Activated CD8-positive, alpha-beta T cell treated with anti-CD3 and anti-CD28 coated beads for 36 hours (primary cell): ENCODE measurements around the gene UMPS. TPM values are rescaled to one million over a fixed set of nuclear protein-coding genes. Genes with fewer than 3 reads are reported as not detected.

Experiments
- ATAC-seq: fragments of 200-7000 bp; cut with Tn5 transposase; one replicate; pipeline ENCODE4 v1.10.0; 2021; ENCODE audit warnings: mild to moderate bottlenecking, moderate library complexity
- CTCF ChIA-PET: fragments of 350-600 bp; sonication (Branson Sonifier 250); formaldehyde crosslinking; loops from one replicate; lab custom pipeline; 2021; ENCODE audit warnings: antibody characterized with exemption; lab: Charles Lee
- POLR2A ChIA-PET: fragments of 350-600 bp; sonication (Branson Sonifier 250); formaldehyde crosslinking; loops from one replicate; lab custom pipeline; 2021; ENCODE audit warnings: antibody characterized with exemption; lab: Charles Lee
- DNase-seq: peaks from one replicate; pipeline ENCODE4 v3.0.0-alpha.2; 2020
- H3K27ac Mint-ChIP-seq: one replicate; pipeline ENCODE4 v1.8.0; 2021; ENCODE audit warnings: mild to moderate bottlenecking, mixed read lengths
- H3K27me3 Mint-ChIP-seq: one replicate; pipeline ENCODE4 v1.8.0; 2021; ENCODE audit warnings: mixed read lengths
- H3K36me3 Mint-ChIP-seq: one replicate; pipeline ENCODE4 v1.8.0; 2021; ENCODE audit warnings: low read depth, mixed read lengths
- H3K4me1 Mint-ChIP-seq: one replicate; pipeline ENCODE4 v1.8.0; 2021; ENCODE audit warnings: low read depth, mixed read lengths
- H3K4me3 Mint-ChIP-seq: one replicate; pipeline ENCODE4 v1.8.0; 2021; ENCODE audit warnings: mild to moderate bottlenecking, moderate library complexity, mixed read lengths
- H3K9me3 Mint-ChIP-seq: one replicate; pipeline ENCODE4 v1.8.0; 2021; ENCODE audit warnings: mixed read lengths
- CTCF ChIP-seq: fragments of 200-600 bp; IDR thresholded peaks from one replicate; pipeline ENCODE4 v1.8.0; 2022; ENCODE audit warnings: antibody characterized with exemption, mild to moderate bottlenecking
- intact Hi-C: fragments of 100-400 bp; cut with micrococcal nuclease; formaldehyde crosslinking; loops from one replicate; pipeline ENCODE4 v1.10.0; 2022
- microRNA-seq: library from miRNA; unstranded; fragments of <30 nt; microRNA quantifications from one replicate; pipeline ENCODE4 v1.2.0, GENCODE V29; 2022; ENCODE audit warnings: borderline microRNAs expressed, borderline replicate concordance
- total RNA-seq, 2 experiments: library from RNA; stranded (reverse); gene quantifications; one replicate each; pipeline ENCODE4 v1.2.3, GENCODE V29; 2021

UMPS gene
- total RNA-seq, 2 experiments from 2014 or later, result 41.7 to 53.1 TPM

- Mint-ChIP-seq H3K9me3 (no peaks in the 10 kb centered on the region), H3K27ac (no peak overlapping the region), H3K4me3 (no peak overlapping the region), H3K27me3 (peaks cover 6% of the 10 kb centered on the region), H3K4me1 (peaks cover 2% of the 10 kb centered on the region), H3K36me3 (no peaks in the 10 kb centered on the region)
- intact Hi-C loops, result no loop called here
- CTCF ChIA-PET, result no interaction called here
- POLR2A ChIA-PET, result no interaction called here
- no peak for ATAC-seq
- DNase-seq, result no peak
- no peak for TF ChIP-seq CTCF
These were observed 62.9 kb downstream of the UMPS start for GRCh38 chr3:124793054-124793739.

- no peak for DNase-seq
These were observed 66.2 kb downstream of the UMPS start for GRCh38 chr3:124796477-124796876.

GRCh38 chr3:124797426-124797945 is 67.2 kb downstream of the UMPS start:
- H3K4me1 Mint-ChIP-seq, result no peaks in the 10 kb centered on the region
- intact Hi-C loops, result no loop called here
- H3K27me3 Mint-ChIP-seq, result peaks cover 3% of the 10 kb centered on the region
- ChIA-PET POLR2A (no interaction called here), CTCF (interaction anchor here (1.5 to 1.7 kb wide), 2 partner anchors 10 to 36 kb away, joined by 5 read pairs; no protein-coding TSS in a partner anchor)
- no peak overlapping the region for H3K4me3 Mint-ChIP-seq
- H3K27ac Mint-ChIP-seq, result no peak overlapping the region
- no peaks in the 10 kb centered on the region for H3K9me3 Mint-ChIP-seq
- ATAC-seq, result no peak
- H3K36me3 Mint-ChIP-seq, result no peaks in the 10 kb centered on the region
- no peak for TF ChIP-seq CTCF
- no peak for DNase-seq

More at GRCh38 chr3:124796477-124796876, 66.2 kb downstream of the UMPS start:
- Mint-ChIP-seq H3K27ac (no peak overlapping the region), H3K36me3 (no peaks in the 10 kb centered on the region), H3K9me3 (no peaks in the 10 kb centered on the region), H3K4me3 (no peak overlapping the region), H3K4me1 (peaks cover 1% of the 10 kb centered on the region), H3K27me3 (peaks cover 3% of the 10 kb centered on the region)
- TF ChIP-seq CTCF, result no peak
- no peak for ATAC-seq
- CTCF ChIA-PET, result interaction anchor here (1.2 kb wide), 1 partner anchor 35 kb away, joined by 4 read pairs; no protein-coding TSS in a partner anchor
- intact Hi-C loops, result no loop called here
- POLR2A ChIA-PET, result no interaction called here

Small RNAs within 50 kb of the gene (microRNA-seq; reads per million reads assigned to microRNA genes)
- not detected for gene MIR544B

Other genes starting within 250 kb of the UMPS start
- 1 to 10 TPM in 1 of 2 experiments, under 1 TPM in 1; 0.41 to 1.1 TPM for gene ITGB5, start 156.9 kb downstream of the UMPS start, total RNA-seq
- gene MUC13, start 204.3 kb downstream of the UMPS start, total RNA-seq, result not detected